ENCODE data around the gene ATP13A4.

- TF ChIP-seq SUZ12 (IDR thresholded peaks at IDR 0.05; ENCODE audit: low read length) (no peak), CTCF (IDR thresholded peaks at IDR 0.05; ENCODE audit: control extremely low read depth in 1 of 3, insufficient read depth in 1 of 3, low read depth in 1 of 3, low read length in 3 of 3) (no peak), JUND (IDR thresholded peaks at IDR 0.05; ENCODE audit: low read length) (no peak), SIN3A (conservative IDR thresholded peaks at IDR 0.05 in 1 of 2, IDR thresholded peaks at IDR 0.05 in 1 of 2; ENCODE audit: low read depth in 1 of 2, low read length in 2 of 2) (no peak), EZH2 (IDR thresholded peaks at IDR 0.05; ENCODE audit: low read depth, low read length, severe bottlenecking) (no peak)
These were observed 167.1 kb downstream of the ATP13A4 start for GRCh38 chr3:193387596-193387995.
